HEK293 (cell line): ENCODE data around the gene PGBD5.

ENCODE experiments used
- CTCF ChIA-PET: fragments of 350-600 bp; formaldehyde crosslinking; extraction: SDS; loops from one replicate; lab custom pipeline; 2021; ENCODE audit warnings: antibody characterized with exemption; lab: Yijun Ruan, JAX
- POLR2A ChIA-PET: fragments of 300-600 bp; formaldehyde crosslinking; extraction: SDS; loops from one replicate; lab custom pipeline; 2020; ENCODE audit warnings: antibody characterized with exemption, inconsistent platforms; lab: Yijun Ruan, JAX
- H3K27ac ChIP-seq: fragments of 200-500 bp; sonication (Bioruptor generic); 2 replicates; pipeline ENCODE4 v1.5.1; 2014; ENCODE audit warnings: low read depth, low read length, control low read depth, inconsistent platforms; ENCODE audit errors: extremely low read depth
- H3K36me3 ChIP-seq, 2 experiments: fragments of 200-500 bp in 1 of 2; sonication (Bioruptor generic) in 1 of 2; 1 replicate in 1 of 2; 2 replicates in 1 of 2; pipeline ENCODE4 v1.5.1; 2014 to 2017; ENCODE audit warnings: inconsistent platforms in 2 of 2, low read length in 2 of 2; ENCODE audit not compliant: control insufficient read depth in 2 of 2, insufficient read depth in 1 of 2
- H3K4me1 ChIP-seq: fragments of 200-500 bp; sonication (Bioruptor generic); 2 replicates; pipeline ENCODE4 v1.5.1; 2014; ENCODE audit warnings: mild to moderate bottlenecking, low read length, inconsistent platforms; ENCODE audit not compliant: control insufficient read depth, insufficient read depth
- H3K4me3 ChIP-seq: 2 replicates; pipeline ENCODE4 v1.5.1; 2011; ENCODE audit warnings: low read depth, mild to moderate bottlenecking, control low read depth, low read length, moderate library complexity
- H3K9me3 ChIP-seq: fragments of 200-500 bp; sonication (Bioruptor generic); 2 replicates; pipeline ENCODE4 v1.5.1; 2014; ENCODE audit warnings: low read depth, low read length, inconsistent platforms; ENCODE audit not compliant: control insufficient read depth, insufficient read depth
- ATF2 ChIP-seq: fragments of 450-650 bp; formaldehyde crosslinking; IDR thresholded peaks from 2 replicates; pipeline ENCODE4 v1.5.1; 2016; ENCODE audit warnings: missing biosample characterization, missing genetic modification characterization, low read depth
- GLIS2 ChIP-seq: fragments of 450-650 bp; formaldehyde crosslinking; IDR thresholded peaks from 2 replicates; pipeline ENCODE4 v1.5.1; 2016; ENCODE audit warnings: missing biosample characterization, missing genetic modification characterization
- HOXD13 ChIP-seq: sonication (generic); formaldehyde crosslinking; IDR thresholded peaks from 2 replicates; pipeline ENCODE4 v1.8.0; 2022; ENCODE audit warnings: missing genetic modification reagents, borderline replicate concordance
- KLF9 ChIP-seq: fragments of 450-650 bp; formaldehyde crosslinking; IDR thresholded peaks from 2 replicates; pipeline ENCODE4 v1.5.1; 2016; ENCODE audit warnings: missing biosample characterization, missing genetic modification characterization, low read depth
- REPIN1 ChIP-seq: fragments of 450-650 bp; formaldehyde crosslinking; IDR thresholded peaks from 2 replicates; pipeline ENCODE4 v1.5.1; 2017; ENCODE audit warnings: missing biosample characterization, missing genetic modification characterization, low read depth
- ZBTB10 ChIP-seq: fragments of 450-650 bp; formaldehyde crosslinking; IDR thresholded peaks from 2 replicates; pipeline ENCODE4 v1.5.1; 2016; ENCODE audit warnings: missing biosample characterization, missing genetic modification characterization
- ZFP37 ChIP-seq: fragments of 450-650 bp; formaldehyde crosslinking; IDR thresholded peaks from 2 replicates; pipeline ENCODE4 v1.5.1; 2016; ENCODE audit warnings: missing biosample characterization, missing genetic modification characterization
- ZNF121 ChIP-seq: fragments of 450-650 bp; formaldehyde crosslinking; IDR thresholded peaks from 2 replicates; pipeline ENCODE4 v1.5.1; 2016; ENCODE audit warnings: missing biosample characterization, missing genetic modification characterization
- ZNF132 ChIP-seq: fragments of 450-650 bp; formaldehyde crosslinking; IDR thresholded peaks from 2 replicates; pipeline ENCODE4 v1.5.1; 2017; ENCODE audit warnings: missing biosample characterization, missing genetic modification characterization, borderline replicate concordance
- ZNF155 ChIP-seq: fragments of 450-650 bp; formaldehyde crosslinking; IDR thresholded peaks from 2 replicates; pipeline ENCODE4 v1.5.1; 2016; ENCODE audit warnings: missing biosample characterization, missing genetic modification characterization
- ZNF184 ChIP-seq: fragments of 450-650 bp; IDR thresholded peaks from 2 replicates; pipeline ENCODE4 v1.5.1; 2018; ENCODE audit warnings: missing biosample characterization, mild to moderate bottlenecking, missing genetic modification characterization
- ZNF350 ChIP-seq: fragments of 450-650 bp; formaldehyde crosslinking; IDR thresholded peaks from 2 replicates; pipeline ENCODE4 v1.5.0; 2017; ENCODE audit warnings: missing biosample characterization, mild to moderate bottlenecking, missing genetic modification characterization
- ZNF391 ChIP-seq: fragments of 450-650 bp; formaldehyde crosslinking; IDR thresholded peaks from 2 replicates; pipeline ENCODE4 v1.5.1; 2016; ENCODE audit warnings: low read depth, missing biosample characterization, missing genetic modification characterization, borderline replicate concordance
- ZNF433 ChIP-seq: fragments of 450-650 bp; formaldehyde crosslinking; IDR thresholded peaks from 2 replicates; pipeline ENCODE4 v1.5.1; 2016; ENCODE audit warnings: missing biosample characterization, missing genetic modification characterization, low read depth
- ZNF449 ChIP-seq: fragments of 450-650 bp; formaldehyde crosslinking; IDR thresholded peaks from 2 replicates; pipeline ENCODE4 v1.5.1; 2017; ENCODE audit warnings: missing biosample characterization, mild to moderate bottlenecking, missing genetic modification characterization, moderate library complexity
- ZNF501 ChIP-seq: fragments of 450-650 bp; formaldehyde crosslinking; IDR thresholded peaks from 2 replicates; pipeline ENCODE4 v1.5.1; 2016; ENCODE audit warnings: missing biosample characterization, missing genetic modification characterization
- ZNF529 ChIP-seq: fragments of 450-650 bp; formaldehyde crosslinking; IDR thresholded peaks from 2 replicates; pipeline ENCODE4 v1.5.1; 2017; ENCODE audit warnings: missing genetic modification characterization, missing biosample characterization; ENCODE audit not compliant: insufficient replicate concordance
- ZNF555 ChIP-seq: fragments of 450-650 bp; formaldehyde crosslinking; conservative IDR thresholded peaks from 2 replicates; pipeline ENCODE4 v1.5.1; 2017; ENCODE audit warnings: missing biosample characterization, mild to moderate bottlenecking, missing genetic modification characterization, inconsistent platforms
- ZNF629 ChIP-seq: fragments of 450-650 bp; formaldehyde crosslinking; IDR thresholded peaks from 2 replicates; pipeline ENCODE4 v1.5.1; 2017; ENCODE audit warnings: missing biosample characterization, missing genetic modification characterization
- ZNF692 ChIP-seq: fragments of 450-650 bp; formaldehyde crosslinking; IDR thresholded peaks from 2 replicates; pipeline ENCODE4 v1.5.1; 2016; ENCODE audit warnings: missing biosample characterization, missing genetic modification characterization
- ZNF704 ChIP-seq: fragments of 450-650 bp; formaldehyde crosslinking; IDR thresholded peaks from 2 replicates; pipeline ENCODE4 v1.5.1; 2016; ENCODE audit warnings: missing biosample characterization, missing genetic modification characterization
- ZNF747 ChIP-seq: fragments of 450-650 bp; formaldehyde crosslinking; IDR thresholded peaks from 2 replicates; pipeline ENCODE4 v1.5.1; 2016; ENCODE audit warnings: missing biosample characterization, missing genetic modification characterization

Gene PGBD5

GRCh38 chr1:230300322-230301301 lies 125.5 kb downstream of the PGBD5 start:
- H3K9me3 ChIP-seq, result no peaks in the 10 kb centered on the region
- ChIA-PET CTCF (interaction anchor here (0.6 kb wide), 1 partner anchor 638 kb away, joined by 3 read pairs; no protein-coding TSS in a partner anchor), POLR2A (no interaction called here)
- H3K4me3 ChIP-seq, result no peak overlapping the region
- no peak overlapping the region for H3K27ac ChIP-seq
- TF ChIP-seq HOXD13 (CRISPR knock-in tag) (no peak), ZNF555 (no peak), GLIS2 (tag by site-specific recombination) (no peak), ZNF747 (tag by site-specific recombination) (no peak), ZNF629 (tag by site-specific recombination) (no peak), ZBTB10 (no peak), ZNF391 (tag by site-specific recombination) (no peak), ATF2 (tag by site-specific recombination) (no peak), ZNF692 (no peak), REPIN1 (tag by site-specific recombination) (no peak), ZNF433 (tag by site-specific recombination) (no peak), ZNF155 (tag by site-specific recombination) (no peak), ZNF501 (no peak)
- no peaks in the 10 kb centered on the region for H3K4me1 ChIP-seq
- H3K36me3 ChIP-seq, result no peaks in the 10 kb centered on the region

GRCh38 chr1:230299191-230300006 lies 126.7 kb downstream of the PGBD5 start:
- ChIA-PET POLR2A (no interaction called here), CTCF (interaction anchor here (0.6 to 1.0 kb wide), 2 partner anchors 268 to 637 kb away, joined by 3 read pairs; no protein-coding TSS in a partner anchor)
- no peak overlapping the region for H3K4me3 ChIP-seq
- H3K4me1 ChIP-seq, result no peaks in the 10 kb centered on the region
- H3K27ac ChIP-seq, result no peak overlapping the region
- H3K9me3 ChIP-seq, result no peaks in the 10 kb centered on the region
- H3K36me3 ChIP-seq, result no peaks in the 10 kb centered on the region
- no peak for TF ChIP-seq ZNF391 (tag by site-specific recombination)
- no peak for TF ChIP-seq ZNF132 (tag by site-specific recombination)
- TF ChIP-seq ZNF350 (tag by site-specific recombination), result no peak
- TF ChIP-seq ZNF449 (tag by site-specific recombination), result no peak
- no peak for TF ChIP-seq ZNF184 (tag by site-specific recombination)
- no peak for TF ChIP-seq ZNF704 (tag by site-specific recombination)
- no peak for TF ChIP-seq KLF9 (tag by site-specific recombination)
- TF ChIP-seq ZFP37 (tag by site-specific recombination), result no peak
- TF ChIP-seq ZNF529 (tag by site-specific recombination), result no peak
- no peak for TF ChIP-seq ZNF121 (tag by site-specific recombination)
